Right atrium auricular region (tissue), 2 donors: ENCODE results near the gene HOXD13. TPM values are rescaled to one million over a fixed set of nuclear protein-coding genes. Genes with fewer than 3 reads are reported as not detected.
A peak's percentile ranks its signal among the peaks of the same experiment; 100 is the strongest.

Experiments
- DNase-seq: peaks from one replicate; pipeline ENCODE4 v3.0.0-alpha.2; 2019; ENCODE audit warnings: low spot score
- H3K27ac ChIP-seq, 2 donors: fragments of 200-600 bp; sonication (generic); 1 replicate in 1 of 2; 2 replicates in 1 of 2; pipeline ENCODE4 v1.5.1; 2016 to 2019
- H3K27me3 ChIP-seq, 2 donors: fragments of 200-600 bp; sonication (generic); one replicate each; pipeline versions ENCODE4 v1.5.1 to v1.6.0; 2017 to 2019
- H3K36me3 ChIP-seq: fragments of 200-600 bp; sonication (generic); one replicate; pipeline ENCODE4 v1.5.1; 2016
- H3K4me1 ChIP-seq, 2 donors: fragments of 200-600 bp; sonication (generic); one replicate each; pipeline versions ENCODE4 v1.5.1 to v1.6.0; 2017 to 2019
- H3K4me3 ChIP-seq, 2 donors: fragments of 200-600 bp; sonication (generic); 1 replicate in 1 of 2; 2 replicates in 1 of 2; pipeline ENCODE4 v1.5.1; 2017 to 2019; ENCODE audit warnings: mild to moderate bottlenecking in 1 of 2, moderate library complexity in 1 of 2
- H3K9me3 ChIP-seq, 2 donors: fragments of 200-600 bp; sonication (generic); one replicate each; pipeline ENCODE4 v1.5.1; 2019
- total RNA-seq, 2 donors: library from RNA; depleted of rRNA; stranded (reverse); fragments of >200 nt; gene quantifications; one replicate each; pipeline ENCODE4 v1.1.0, GENCODE V29; 2016
- TF ChIP-seq, protein P1 (sequence below), 2 donors: fragments of 200-600 bp; sonication (generic); IDR thresholded peaks; one replicate each; pipeline ENCODE4 v1.5.1; 2019; ENCODE audit warnings: antibody characterized with exemption in 2 of 2

HOXD13 gene
- total RNA-seq, 2 donors from 2014 or later: not detected

DNA sequence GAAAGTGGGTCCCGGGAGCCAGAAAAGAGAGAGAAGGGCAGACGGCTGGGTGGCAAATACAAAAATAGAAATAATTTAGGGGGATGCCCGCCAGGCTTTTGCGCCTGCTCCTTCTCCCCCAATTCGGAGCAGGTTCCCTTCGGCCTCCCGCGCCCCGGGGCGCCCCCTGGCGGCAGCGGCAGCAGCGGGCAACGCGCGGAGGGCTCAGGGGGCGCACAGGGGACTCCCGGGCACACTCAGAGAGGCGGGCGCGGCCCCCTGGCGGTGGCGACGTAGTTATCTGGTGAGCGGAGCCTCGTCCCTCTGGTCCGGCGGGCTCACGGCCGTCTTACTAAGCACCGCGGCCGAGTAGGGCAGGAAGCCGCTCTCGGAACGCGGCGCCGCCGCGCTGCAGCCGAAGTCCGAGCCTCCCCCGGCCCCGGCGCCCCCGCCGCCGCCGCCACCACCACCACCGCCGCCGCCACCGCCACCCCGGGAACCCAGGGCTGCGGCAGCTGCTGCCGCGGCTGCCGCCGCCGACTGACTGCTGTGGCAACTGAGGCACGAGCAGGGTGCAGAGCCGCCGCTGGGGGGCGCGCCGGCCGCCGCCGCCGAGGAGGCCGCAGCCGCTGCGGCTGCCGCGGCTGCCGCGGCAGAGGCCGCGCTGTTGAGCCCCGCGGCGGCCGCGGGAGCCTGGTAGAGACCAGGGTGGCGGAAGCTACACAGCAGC, 12.5 kb upstream of the HOXD13 start:
- peak; percentile 54 for DNase-seq
- peaks cover 65 to 80% of the 10 kb centered on the region in 2 donors for H3K27me3 ChIP-seq
- TF ChIP-seq, protein P1, sequence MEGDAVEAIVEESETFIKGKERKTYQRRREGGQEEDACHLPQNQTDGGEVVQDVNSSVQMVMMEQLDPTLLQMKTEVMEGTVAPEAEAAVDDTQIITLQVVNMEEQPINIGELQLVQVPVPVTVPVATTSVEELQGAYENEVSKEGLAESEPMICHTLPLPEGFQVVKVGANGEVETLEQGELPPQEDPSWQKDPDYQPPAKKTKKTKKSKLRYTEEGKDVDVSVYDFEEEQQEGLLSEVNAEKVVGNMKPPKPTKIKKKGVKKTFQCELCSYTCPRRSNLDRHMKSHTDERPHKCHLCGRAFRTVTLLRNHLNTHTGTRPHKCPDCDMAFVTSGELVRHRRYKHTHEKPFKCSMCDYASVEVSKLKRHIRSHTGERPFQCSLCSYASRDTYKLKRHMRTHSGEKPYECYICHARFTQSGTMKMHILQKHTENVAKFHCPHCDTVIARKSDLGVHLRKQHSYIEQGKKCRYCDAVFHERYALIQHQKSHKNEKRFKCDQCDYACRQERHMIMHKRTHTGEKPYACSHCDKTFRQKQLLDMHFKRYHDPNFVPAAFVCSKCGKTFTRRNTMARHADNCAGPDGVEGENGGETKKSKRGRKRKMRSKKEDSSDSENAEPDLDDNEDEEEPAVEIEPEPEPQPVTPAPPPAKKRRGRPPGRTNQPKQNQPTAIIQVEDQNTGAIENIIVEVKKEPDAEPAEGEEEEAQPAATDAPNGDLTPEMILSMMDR (IDR thresholded peaks at IDR 0.05): peak; percentile 71 to 79
- H3K9me3 ChIP-seq: peaks cover 0 to 6% of the 10 kb centered on the region in 2 donors
- peaks cover 0 to 30% of the 10 kb centered on the region in 2 donors for H3K4me1 ChIP-seq
- peak overlapping the region in 1 of 2 donors; percentile 35 for H3K4me3 ChIP-seq
- no peak overlapping the region for H3K27ac ChIP-seq
- H3K36me3 ChIP-seq: no peaks in the 10 kb centered on the region

DNA sequence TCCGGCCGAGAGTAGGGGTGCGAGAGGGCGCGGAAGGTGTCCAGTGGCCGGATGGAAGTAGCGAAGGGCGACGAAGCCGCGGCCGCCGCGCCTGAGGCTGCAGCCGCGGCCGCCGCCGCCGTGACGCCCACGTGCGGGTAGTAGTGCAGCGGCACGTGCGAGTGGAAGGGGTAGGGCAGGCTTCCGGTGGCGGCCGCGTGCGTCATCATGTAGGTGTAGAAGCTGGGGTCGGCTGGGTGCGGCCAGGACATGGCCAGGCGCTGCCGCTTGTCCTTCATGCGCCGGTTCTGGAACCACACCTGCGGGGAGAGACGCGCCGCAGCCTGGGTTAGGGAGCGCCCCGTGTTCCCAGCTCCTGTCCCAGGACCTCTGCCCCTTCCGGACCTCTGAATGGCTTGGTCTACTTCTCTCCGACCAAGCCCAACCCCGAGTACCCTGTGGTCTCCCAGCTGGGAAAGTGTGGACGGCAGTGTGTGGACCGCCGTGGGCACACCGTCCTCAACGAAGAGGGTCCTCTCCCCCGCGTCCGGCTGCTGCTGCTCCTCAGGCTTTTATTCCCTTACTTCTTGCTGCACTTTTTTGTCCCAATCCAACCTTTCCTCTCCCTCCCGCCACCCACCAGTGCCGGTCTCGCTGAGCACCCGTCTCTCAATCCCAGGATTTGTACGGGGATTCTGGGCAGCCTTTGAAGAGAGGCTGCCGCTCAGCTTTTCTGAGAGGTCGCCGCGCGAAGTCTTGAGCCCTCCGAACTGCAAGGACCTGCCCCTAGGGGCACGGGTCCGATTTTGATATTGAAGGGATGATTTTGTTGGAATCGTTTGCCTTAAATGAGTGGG, 11.8 kb upstream of the HOXD13 start:
- Histone ChIP-seq H3K27ac (no peak overlapping the region), H3K27me3 (peaks cover 66 to 80% of the 10 kb centered on the region in 2 donors), H3K4me1 (peaks cover 0 to 38% of the 10 kb centered on the region in 2 donors), H3K9me3 (peaks cover 0 to 6% of the 10 kb centered on the region in 2 donors), H3K4me3 (peak overlapping the region in 1 of 2 donors; percentile 31), H3K36me3 (no peaks in the 10 kb centered on the region)
- DNase-seq: peak; percentile 51
- TF ChIP-seq, protein P1 (IDR thresholded peaks at IDR 0.05): no peak

DNA sequence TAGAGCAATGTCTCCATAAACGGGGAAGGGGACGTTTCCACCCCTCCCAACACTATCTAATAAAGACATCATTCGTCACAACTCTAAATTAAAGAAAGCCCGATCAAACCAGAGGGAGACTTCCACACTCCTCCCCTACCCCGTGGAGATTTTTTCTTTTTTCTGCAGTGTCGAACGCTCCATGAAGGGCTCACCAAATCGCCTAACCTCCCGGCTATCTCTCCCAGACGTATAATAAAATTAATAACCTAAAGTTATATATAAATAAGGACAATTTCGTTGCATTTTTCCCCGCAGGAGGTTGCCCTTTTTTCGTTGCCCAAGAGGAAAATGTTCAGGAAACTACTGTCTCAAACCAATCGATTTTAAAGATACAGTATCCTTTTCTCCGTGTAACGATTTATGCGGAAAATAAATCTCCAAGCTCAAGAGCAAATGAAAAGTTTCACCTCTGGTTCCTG, 11.1 kb upstream of the HOXD13 start:
- H3K4me3 ChIP-seq: no peak overlapping the region
- TF ChIP-seq, protein P1 (IDR thresholded peaks at IDR 0.05): no peak
- peaks cover 0 to 3% of the 10 kb centered on the region in 2 donors for H3K9me3 ChIP-seq
- H3K4me1 ChIP-seq: peaks cover 0 to 45% of the 10 kb centered on the region in 2 donors
- peaks cover 72 to 80% of the 10 kb centered on the region in 2 donors for H3K27me3 ChIP-seq
- peak; percentile 2 for DNase-seq
- no peak overlapping the region for H3K27ac ChIP-seq
- H3K36me3 ChIP-seq: no peaks in the 10 kb centered on the region

DNA sequence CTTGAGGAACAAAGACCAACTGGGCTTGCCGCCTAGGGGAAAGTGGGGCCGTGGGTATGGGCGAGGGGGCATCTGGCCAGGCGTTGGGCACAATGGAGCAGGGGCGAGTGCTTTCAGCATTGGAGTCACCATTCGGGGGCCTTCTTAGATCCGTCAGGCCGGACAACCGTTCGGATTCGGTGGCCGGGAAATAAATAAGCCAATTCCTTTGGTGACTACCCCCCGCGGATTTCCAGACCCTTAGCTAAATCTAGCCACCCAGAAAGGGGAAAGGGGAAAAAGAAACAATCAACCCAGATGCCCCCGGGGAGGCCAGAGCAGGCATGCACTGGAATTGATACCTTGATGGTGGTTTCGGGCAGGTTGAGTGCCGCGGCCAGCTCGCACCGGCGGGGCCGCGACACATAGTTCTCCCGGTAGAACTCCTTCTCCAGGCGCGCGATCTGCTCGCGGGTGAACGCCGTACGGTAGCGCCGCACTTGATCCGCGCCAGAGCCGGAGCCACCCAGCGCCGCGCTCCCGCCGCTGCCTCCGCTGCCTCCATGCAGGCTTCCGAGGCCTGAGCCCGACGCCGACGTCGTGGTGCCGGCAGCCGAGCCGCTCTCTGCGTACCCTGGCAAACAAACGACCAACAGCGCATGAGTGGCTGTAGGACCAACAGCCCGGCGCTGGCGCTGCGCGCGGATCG, 10.5 kb upstream of the HOXD13 start:
- Histone ChIP-seq H3K4me1 (peaks cover 0 to 45% of the 10 kb centered on the region in 2 donors), H3K27ac (no peak overlapping the region), H3K36me3 (no peaks in the 10 kb centered on the region), H3K4me3 (no peak overlapping the region), H3K27me3 (peaks cover 72 to 82% of the 10 kb centered on the region in 2 donors), H3K9me3 (no peaks in the 10 kb centered on the region)
- TF ChIP-seq, protein P1 (IDR thresholded peaks at IDR 0.05): no peak
- DNase-seq: peak; percentile 28

DNA sequence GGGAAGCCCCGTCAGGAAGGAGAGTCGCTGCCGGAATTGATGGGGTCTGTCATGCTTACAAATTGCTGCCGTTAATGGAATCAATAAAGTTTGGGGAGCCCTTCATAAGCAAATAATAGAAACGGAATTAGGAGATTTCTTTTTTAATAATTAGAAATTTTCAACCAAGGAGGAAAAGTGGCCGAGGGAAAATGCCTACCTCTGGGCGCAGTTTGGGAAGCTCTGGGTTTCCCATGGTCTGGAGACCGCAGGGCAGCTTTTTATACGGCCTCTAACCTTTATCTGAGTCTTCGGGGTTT, 10.0 kb upstream of the HOXD13 start:
- H3K4me3 ChIP-seq: no peak overlapping the region

More for the DNA sequence above, 10.0 kb upstream of the HOXD13 start:
- Histone ChIP-seq H3K27me3 (peaks cover 67 to 86% of the 10 kb centered on the region in 2 donors), H3K4me1 (peaks cover 0 to 45% of the 10 kb centered on the region in 2 donors), H3K27ac (no peak overlapping the region), H3K36me3 (no peaks in the 10 kb centered on the region), H3K9me3 (no peaks in the 10 kb centered on the region)
- no peak for DNase-seq
- TF ChIP-seq, protein P1 (IDR thresholded peaks at IDR 0.05): no peak
